GM12801 (cell line): ENCODE data around the gene KRTAP9-4.
"Not testable (repeated sequence)": the region's sequence is repeated elsewhere in the genome, so short reads cannot be mapped to it uniquely, and the experiment has no call there.

Experiments used
- CTCF ChIP-seq: IDR thresholded peaks from one replicate; pipeline ENCODE4 v1.5.1; 2011; ENCODE audit warnings: control low read depth; ENCODE audit not compliant: insufficient read length; ENCODE audit errors: extremely low read depth

Gene KRTAP9-4

GRCh38 chr17:41249637-41250240, at the start of gene KRTAP9-4:
Gene KRTAP9-4 (plus strand): TSS chr17:41249687. CDS start chr17:41249721, 34 bp downstream.
- not testable (repeated sequence) for TF ChIP-seq CTCF

- TF ChIP-seq CTCF, result no peak
These were observed 37.5 kb upstream of the KRTAP9-4 start for GRCh38 chr17:41211845-41212466.

- TF ChIP-seq CTCF, result no peak
These were observed 36.8 kb upstream of the KRTAP9-4 start for GRCh38 chr17:41212524-41213169.

- TF ChIP-seq CTCF, result no peak
These were observed 33.8 kb upstream of the KRTAP9-4 start for GRCh38 chr17:41215681-41216080.

- no peak for TF ChIP-seq CTCF
These were observed 25.7 kb upstream of the KRTAP9-4 start for GRCh38 chr17:41223821-41224220.

GRCh38 chr17:41226051-41226450, 23.4 kb upstream of the KRTAP9-4 start:
- TF ChIP-seq CTCF, result no peak

- TF ChIP-seq CTCF, result not testable (repeated sequence)
These were observed 22.8 kb upstream of the KRTAP9-4 start, which contains the start of gene KRTAP9-2 for GRCh38 chr17:41226598-41227095. Gene KRTAP9-2 (plus strand): TSS chr17:41226648. CDS start chr17:41226655, 7 bp downstream.
